Measurements from ENCODE around the gene SLC16A4.

Gene SLC16A4

GRCh38 chr1:110355321-110355720 lies 35.5 kb downstream of the SLC16A4 start:
- no peak for DNase-seq

- no peak for DNase-seq
Measured at GRCh38 chr1:110350360-110350759, 40.5 kb downstream of the SLC16A4 start.

DNA sequence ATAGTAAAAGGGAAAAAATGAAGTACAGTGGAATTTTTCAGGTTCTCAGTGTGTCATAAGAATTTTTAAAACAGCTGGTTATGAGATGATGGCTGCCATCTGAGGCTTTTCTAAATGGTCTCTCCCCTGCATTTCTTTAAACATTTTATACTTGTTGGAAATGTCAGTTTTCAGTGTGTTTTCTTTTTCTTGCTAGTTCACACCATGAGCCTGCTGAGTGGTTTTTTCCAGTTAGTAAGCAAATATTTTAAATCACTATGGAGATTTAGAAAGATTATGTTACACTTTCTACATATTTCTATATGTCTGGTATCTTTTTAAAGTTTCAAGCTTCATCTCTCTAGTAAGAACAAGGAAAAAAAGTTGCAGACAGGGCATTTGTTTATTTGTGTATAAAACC lies 42.1 kb downstream of the SLC16A4 start:
- DNase-seq: no peak

GRCh38 chr1:110348050-110348449 lies 42.8 kb downstream of the SLC16A4 start:
- DNase-seq: no peak

DNA sequence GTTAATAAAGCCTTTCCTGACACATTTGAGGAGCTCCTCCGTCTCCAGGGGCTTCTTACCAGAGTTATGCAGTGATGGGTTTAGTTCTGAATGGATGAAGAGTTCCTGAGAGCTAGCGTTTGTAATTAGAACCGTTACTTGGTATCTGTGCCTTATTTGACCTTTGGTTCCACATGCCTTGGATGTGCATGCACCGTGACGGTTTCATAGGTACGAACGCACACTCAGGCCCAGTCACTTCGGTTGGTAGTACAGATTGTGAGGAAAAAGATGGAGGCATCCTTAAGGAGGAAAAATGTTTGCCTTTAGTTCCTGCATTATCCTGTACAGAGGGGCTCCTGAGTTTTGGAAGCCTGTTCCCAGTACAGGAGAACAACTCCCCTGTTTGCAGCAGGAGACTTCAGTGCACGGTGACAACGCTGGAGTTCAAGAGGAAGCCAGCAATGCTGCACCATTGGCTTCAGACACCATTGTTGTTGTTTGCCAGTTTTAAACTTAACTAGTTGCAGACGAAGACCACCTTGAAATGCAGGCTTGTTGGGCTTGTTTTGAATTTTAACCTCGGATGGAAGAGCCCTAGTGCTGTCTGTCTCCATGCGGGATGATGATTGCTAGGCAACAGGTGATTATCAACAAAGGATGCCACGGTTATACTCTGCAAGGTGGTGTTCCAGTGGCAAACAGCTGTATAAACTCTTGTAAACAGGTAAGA lies 43.5 kb downstream of the SLC16A4 start:
- DNase-seq: no peak

- DNase-seq: no peak
Measured at GRCh38 chr1:110346690-110347089, 44.1 kb downstream of the SLC16A4 start.

DNA sequence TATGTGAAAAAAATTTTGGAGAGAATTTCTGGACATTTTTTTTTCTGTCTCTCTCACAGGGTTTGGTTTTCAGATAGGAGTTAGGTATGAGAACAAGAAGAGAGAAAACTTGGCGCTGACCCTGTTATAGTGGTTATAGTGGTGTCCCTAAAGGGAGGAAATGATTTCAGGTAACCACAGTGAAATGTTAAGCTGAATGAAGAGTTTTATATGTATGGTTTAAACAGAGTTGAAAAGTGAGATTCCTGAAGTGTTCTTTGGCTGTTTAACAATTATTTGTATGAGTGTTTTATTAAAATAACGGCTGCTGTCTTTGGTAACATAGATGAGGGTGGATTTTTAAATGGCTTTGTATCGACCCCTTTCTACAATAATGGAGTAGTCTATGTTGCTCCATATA lies 45.3 kb downstream of the SLC16A4 start:
- DNase-seq: no peak

DNA sequence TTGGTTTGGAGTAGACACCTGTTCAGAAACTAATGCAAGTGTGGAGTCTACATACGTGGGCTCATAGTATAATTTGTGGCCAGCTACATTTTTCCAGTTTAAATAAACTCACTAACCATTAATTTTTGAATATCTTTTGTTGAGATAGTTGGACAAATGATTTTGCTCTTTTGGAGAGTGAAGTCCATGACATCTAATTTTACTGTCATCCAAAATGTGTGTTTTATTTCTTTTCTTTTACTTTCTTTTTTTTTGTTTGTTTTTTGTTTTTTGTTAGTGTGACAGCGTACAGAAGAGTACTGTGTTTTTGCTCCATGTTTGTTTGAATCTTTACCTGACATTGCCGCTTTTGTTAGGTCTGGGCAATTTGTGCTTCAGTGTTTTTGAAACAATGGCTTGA lies 46.7 kb downstream of the SLC16A4 start:
- no peak for DNase-seq

- no peak for DNase-seq
Measured at GRCh38 chr1:110343249-110343648, 47.6 kb downstream of the SLC16A4 start.

DNA sequence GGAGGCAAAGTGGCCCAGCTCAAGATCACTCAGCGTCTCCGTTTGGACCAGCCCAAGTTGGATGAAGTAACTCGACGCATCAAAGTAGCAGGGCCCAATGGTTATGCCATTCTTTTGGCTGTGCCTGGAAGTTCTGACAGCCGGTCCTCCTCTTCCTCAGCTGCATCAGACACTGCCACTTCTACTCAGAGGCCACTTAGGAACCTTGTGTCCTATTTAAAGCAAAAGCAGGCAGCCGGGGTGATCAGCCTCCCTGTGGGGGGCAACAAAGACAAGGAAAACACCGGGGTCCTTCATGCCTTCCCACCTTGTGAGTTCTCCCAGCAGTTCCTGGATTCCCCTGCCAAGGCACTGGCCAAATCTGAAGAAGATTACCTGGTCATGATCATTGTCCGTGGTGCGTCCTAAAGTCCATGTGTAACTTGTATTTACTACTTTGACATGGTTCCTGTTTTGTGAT lies 48.9 kb downstream of the SLC16A4 start:
- no peak for DNase-seq

- no peak for DNase-seq
Measured at GRCh38 chr1:110341146-110341871, 49.5 kb downstream of the SLC16A4 start.

DNA sequence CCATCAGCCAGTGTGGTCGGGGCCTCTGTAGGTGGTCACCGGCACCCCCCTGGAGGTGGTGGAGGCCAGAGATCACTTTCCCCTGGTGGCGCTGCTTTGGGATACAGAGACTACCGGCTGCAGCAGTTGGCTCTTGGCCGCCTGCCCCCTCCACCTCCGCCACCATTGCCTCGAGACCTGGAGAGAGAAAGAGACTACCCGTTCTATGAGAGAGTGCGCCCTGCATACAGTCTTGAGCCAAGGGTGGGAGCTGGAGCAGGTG lies 50.7 kb downstream of the SLC16A4 start:
- no peak for DNase-seq

GRCh38 chr1:110339407-110340206 lies 51.2 kb downstream of the SLC16A4 start:
- peak in 1 of 2 experiments; percentile 55 for DNase-seq

GRCh38 chr1:110338886-110339406 lies 51.9 kb downstream of the SLC16A4 start, which contains the start of gene RBM15:
RBM15 (plus strand) TSS chr1:110339377; CDS start chr1:110339406, 29 bp downstream.
- peak; percentile 100 for DNase-seq

DNA sequence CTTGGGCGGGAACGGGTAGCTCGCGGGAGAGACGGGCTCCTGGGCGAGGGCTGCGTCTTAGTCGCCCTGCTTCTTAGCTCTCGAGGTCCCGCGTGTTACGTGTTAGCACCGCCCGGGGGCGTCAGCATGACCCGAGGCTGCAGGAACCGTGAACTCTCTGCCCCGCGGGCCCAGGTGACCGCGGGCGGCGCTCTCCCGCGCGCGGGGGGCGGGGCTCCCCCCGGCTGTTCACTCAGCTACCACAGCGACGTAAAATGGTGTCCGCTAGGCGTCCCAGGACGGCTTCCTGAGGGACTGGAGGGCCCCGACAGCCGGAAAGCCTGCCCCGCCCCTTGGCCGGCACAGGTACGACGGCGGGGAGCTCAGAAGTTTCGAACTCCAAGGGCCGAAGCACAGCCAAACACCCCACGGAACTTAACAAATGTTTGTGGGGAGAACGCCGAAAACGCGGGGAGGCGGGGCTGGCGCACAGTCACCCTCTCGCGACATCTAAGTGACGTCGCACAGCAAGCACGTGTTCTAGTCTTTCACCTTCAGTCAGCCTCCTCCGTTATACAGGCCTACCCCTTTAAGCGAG lies 52.4 kb downstream of the SLC16A4 start:
- DNase-seq: peak; percentile 95 to 97

- DNase-seq: peak; percentile 34 to 51
Measured at GRCh38 chr1:110337704-110338308, 53.0 kb downstream of the SLC16A4 start.

DNA sequence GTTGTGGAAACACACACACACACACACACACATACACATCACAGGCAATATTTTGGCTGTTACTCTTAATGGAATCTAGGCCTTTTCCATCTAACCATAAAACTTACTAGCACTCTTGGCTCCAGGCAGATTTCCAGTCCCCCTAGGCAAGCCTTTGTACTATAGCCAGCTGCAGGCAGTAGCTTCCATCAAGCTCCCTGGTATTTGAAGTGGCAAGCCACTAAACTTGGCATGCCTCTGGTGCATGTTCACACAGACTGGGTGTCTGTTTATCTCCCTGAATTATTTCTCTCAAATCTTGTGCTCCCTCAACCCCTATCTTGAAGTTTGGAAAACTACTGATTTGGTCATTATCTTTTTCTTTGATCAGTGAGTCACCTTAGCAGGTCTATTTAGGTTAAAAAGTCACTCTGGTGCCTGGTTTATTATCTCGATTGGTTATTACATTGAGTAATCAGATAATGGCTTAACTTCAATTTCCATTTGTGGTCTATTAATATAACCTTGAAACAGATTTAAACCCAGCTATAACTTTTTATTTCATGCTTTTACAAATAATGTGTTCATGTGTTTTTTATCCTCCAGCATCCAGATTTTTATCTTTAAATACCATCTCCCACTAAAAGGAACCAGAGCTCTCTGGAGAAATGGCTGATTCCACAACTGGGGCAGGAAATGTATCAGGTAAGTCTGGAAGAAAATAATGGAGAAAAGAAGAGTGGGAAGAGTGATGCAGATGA lies 54.4 kb downstream of the SLC16A4 start:
- peak in 1 of 2 experiments; percentile 54 for DNase-seq

DNA sequence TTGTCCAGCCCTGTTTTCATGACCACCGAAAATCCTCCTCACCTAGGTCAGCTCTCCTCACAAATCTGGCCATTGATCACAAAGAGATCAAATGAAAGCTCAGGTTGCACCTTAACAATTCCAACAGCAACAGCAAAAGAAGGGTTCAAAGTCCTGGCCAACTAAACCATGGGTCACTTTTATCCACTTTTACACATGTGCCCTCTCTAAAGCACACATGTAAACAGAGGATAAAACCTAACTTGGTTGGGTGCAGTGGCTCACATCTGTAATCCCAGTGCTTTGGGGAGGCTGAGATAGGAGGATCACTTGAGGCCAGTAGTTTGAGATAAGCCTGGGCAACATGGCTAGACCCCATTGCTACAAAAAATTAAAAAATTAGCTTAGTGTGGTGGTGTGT lies 55.6 kb downstream of the SLC16A4 start:
- no peak for DNase-seq

GRCh38 chr1:110328700-110329099 lies 62.1 kb downstream of the SLC16A4 start:
- no peak for DNase-seq

DNA sequence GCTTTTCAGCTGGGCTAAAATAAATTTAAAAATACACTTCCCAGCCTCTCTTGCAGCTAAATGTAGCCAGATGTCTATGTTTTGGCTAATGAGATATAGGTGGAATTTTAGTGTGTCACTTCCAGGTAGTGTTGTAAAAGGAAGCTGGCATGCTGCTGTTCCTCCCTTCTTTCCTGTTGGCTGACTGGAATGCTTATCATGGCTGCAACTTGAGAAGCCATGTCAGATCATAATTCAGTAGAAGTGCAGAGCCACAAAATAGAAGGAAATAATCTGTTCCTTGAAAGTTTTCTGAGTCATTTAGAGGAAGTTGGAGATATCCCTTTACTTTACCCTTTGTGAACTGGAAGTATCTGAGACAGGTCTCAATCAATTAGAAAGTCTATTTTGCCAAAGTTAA lies 62.6 kb downstream of the SLC16A4 start:
- DNase-seq: no peak

- no peak for DNase-seq
Measured at GRCh38 chr1:110326826-110327225, 64.0 kb downstream of the SLC16A4 start.

DNA sequence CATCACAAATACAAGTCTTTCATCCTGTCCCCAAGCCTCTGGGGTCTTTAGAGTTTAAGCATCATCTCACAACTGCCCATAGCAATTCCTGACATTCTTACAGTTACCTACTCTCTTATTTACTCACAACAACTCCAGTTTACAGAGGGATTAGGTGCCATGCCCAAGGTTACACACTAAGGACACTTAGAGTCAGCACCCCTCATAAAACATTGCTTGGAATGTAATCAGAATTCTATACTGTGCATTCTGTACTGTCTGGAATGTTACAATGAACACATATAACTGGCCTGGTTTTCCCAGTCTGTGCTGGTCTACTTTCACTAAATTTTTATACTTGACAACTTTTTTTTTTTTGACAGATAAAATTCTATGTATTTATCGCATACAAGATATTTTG lies 66.2 kb downstream of the SLC16A4 start:
- no peak for DNase-seq
